HG03108 (cell line): ENCODE results near the gene DIPK2A.

Source experiments
- ATAC-seq: cut with Tn5 transposase; IDR thresholded peaks from one replicate; pipeline ENCODE4 v1.9.1; 2021; ENCODE audit warnings: moderate library complexity; ENCODE audit not compliant: unreplicated experiment

DIPK2A gene

GRCh38 chr3:143971359-143972154 lies at the start of gene DIPK2A:
TSS of gene DIPK2A (plus strand) at chr3:143971823. CDS start at chr3:143972333, 510 bp downstream.
- peak; percentile 50 for ATAC-seq

GRCh38 chr3:143924522-143925285 lies 46.9 kb upstream of the DIPK2A start:
- peak; percentile 54 for ATAC-seq

- no peak for ATAC-seq
These were observed 43.6 kb upstream of the DIPK2A start for GRCh38 chr3:143928056-143928455.

- no peak for ATAC-seq
These were observed 42.9 kb upstream of the DIPK2A start for GRCh38 chr3:143928541-143929255.

GRCh38 chr3:143934791-143935190 lies 36.8 kb upstream of the DIPK2A start:
- ATAC-seq, result no peak

GRCh38 chr3:143935678-143936077 lies 35.9 kb upstream of the DIPK2A start:
- no peak for ATAC-seq

- no peak for ATAC-seq
These were observed 20.8 kb upstream of the DIPK2A start for GRCh38 chr3:143950810-143951209.

GRCh38 chr3:143951351-143951971 lies 20.2 kb upstream of the DIPK2A start:
- ATAC-seq, result no peak

GRCh38 chr3:143952569-143953072 lies 19.0 kb upstream of the DIPK2A start:
- no peak for ATAC-seq

GRCh38 chr3:143955113-143955512 lies 16.5 kb upstream of the DIPK2A start:
- ATAC-seq, result no peak

- ATAC-seq, result no peak
These were observed 14.8 kb upstream of the DIPK2A start for GRCh38 chr3:143956838-143957237.

- no peak for ATAC-seq
These were observed 14.2 kb upstream of the DIPK2A start for GRCh38 chr3:143957453-143957852.

GRCh38 chr3:143958966-143959365 lies 12.7 kb upstream of the DIPK2A start:
- ATAC-seq, result no peak

GRCh38 chr3:143961342-143961741 lies 10.3 kb upstream of the DIPK2A start:
- no peak for ATAC-seq

- no peak for ATAC-seq
These were observed 7.7 kb upstream of the DIPK2A start for GRCh38 chr3:143963946-143964345.

GRCh38 chr3:143970773-143971358 lies 757 bp upstream of the DIPK2A start:
- ATAC-seq, result peak; percentile 10

GRCh38 chr3:143972155-143972504 lies 507 bp downstream of the DIPK2A start:
- ATAC-seq, result no peak

- ATAC-seq, result peak; percentile 20
These were observed 1.1 kb downstream of the DIPK2A start for GRCh38 chr3:143972505-143973258.

- ATAC-seq, result peak; percentile 22
These were observed 1.8 kb downstream of the DIPK2A start for GRCh38 chr3:143973259-143974021.
